ENCODE results near the gene REP15. TPM values are rescaled to one million over a fixed set of nuclear protein-coding genes. Genes with fewer than 3 reads are reported as not detected.

The REP15 gene
- total RNA-seq, 1 experiment from 2014 or later, result 0.26 TPM

DNA sequence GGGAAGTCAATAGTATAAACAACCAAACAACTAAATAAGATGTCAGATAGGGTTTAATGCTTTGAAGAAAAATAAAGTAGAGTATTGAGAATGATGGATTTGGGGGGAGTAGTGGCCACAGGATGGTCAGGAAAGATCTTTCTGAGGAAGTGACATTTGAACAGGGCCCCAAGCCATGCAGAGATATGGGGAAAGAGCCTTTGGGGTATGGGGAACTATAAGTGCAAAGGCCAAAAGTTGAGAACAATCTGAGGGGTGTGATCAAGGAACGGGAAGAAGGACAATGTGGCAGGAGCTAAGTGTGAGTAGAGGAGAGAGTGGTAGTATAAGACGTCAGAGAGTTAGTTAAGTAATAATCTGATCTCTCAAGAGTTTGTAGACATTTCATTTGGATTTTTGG is 15.7 kb downstream of the REP15 start (continued):
- TF ChIP-seq RELA (CRISPR knock-in tag; IDR thresholded peaks at IDR 0.05; ENCODE audit: borderline replicate concordance) (no peak), TP53 (CRISPR knock-in tag; IDR thresholded peaks at IDR 0.05) (no peak), SMAD4 (CRISPR knock-in tag; IDR thresholded peaks at IDR 0.05) (no peak)
- TF ChIP-seq, protein P1, sequence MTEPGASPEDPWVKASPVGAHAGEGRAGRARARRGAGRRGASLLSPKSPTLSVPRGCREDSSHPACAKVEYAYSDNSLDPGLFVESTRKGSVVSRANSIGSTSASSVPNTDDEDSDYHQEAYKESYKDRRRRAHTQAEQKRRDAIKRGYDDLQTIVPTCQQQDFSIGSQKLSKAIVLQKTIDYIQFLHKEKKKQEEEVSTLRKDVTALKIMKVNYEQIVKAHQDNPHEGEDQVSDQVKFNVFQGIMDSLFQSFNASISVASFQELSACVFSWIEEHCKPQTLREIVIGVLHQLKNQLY (CRISPR knock-in tag; IDR thresholded peaks at IDR 0.05), result no peak
- TF ChIP-seq, protein P2, sequence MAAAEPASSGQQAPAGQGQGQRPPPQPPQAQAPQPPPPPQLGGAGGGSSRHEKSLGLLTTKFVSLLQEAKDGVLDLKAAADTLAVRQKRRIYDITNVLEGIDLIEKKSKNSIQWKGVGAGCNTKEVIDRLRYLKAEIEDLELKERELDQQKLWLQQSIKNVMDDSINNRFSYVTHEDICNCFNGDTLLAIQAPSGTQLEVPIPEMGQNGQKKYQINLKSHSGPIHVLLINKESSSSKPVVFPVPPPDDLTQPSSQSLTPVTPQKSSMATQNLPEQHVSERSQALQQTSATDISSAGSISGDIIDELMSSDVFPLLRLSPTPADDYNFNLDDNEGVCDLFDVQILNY (CRISPR knock-in tag; IDR thresholded peaks at IDR 0.05), result no peak
- TF ChIP-seq, protein P3, sequence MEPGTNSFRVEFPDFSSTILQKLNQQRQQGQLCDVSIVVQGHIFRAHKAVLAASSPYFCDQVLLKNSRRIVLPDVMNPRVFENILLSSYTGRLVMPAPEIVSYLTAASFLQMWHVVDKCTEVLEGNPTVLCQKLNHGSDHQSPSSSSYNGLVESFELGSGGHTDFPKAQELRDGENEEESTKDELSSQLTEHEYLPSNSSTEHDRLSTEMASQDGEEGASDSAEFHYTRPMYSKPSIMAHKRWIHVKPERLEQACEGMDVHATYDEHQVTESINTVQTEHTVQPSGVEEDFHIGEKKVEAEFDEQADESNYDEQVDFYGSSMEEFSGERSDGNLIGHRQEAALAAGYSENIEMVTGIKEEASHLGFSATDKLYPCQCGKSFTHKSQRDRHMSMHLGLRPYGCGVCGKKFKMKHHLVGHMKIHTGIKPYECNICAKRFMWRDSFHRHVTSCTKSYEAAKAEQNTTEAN (CRISPR knock-in tag; IDR thresholded peaks at IDR 0.05), result no peak
- TF ChIP-seq, protein P4, sequence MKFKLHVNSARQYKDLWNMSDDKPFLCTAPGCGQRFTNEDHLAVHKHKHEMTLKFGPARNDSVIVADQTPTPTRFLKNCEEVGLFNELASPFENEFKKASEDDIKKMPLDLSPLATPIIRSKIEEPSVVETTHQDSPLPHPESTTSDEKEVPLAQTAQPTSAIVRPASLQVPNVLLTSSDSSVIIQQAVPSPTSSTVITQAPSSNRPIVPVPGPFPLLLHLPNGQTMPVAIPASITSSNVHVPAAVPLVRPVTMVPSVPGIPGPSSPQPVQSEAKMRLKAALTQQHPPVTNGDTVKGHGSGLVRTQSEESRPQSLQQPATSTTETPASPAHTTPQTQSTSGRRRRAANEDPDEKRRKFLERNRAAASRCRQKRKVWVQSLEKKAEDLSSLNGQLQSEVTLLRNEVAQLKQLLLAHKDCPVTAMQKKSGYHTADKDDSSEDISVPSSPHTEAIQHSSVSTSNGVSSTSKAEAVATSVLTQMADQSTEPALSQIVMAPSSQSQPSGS (CRISPR knock-in tag; IDR thresholded peaks at IDR 0.05; ENCODE audit: borderline replicate concordance, low read depth), result no peak
- TF ChIP-seq, protein P5, sequence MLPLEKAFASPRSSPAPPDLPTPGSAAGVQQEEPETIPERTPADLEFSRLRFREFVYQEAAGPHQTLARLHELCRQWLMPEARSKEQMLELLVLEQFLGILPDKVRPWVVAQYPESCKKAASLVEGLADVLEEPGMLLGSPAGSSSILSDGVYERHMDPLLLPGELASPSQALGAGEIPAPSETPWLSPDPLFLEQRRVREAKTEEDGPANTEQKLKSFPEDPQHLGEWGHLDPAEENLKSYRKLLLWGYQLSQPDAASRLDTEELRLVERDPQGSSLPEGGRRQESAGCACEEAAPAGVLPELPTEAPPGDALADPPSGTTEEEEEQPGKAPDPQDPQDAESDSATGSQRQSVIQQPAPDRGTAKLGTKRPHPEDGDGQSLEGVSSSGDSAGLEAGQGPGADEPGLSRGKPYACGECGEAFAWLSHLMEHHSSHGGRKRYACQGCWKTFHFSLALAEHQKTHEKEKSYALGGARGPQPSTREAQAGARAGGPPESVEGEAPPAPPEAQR (CRISPR knock-in tag; IDR thresholded peaks at IDR 0.05), result no peak
- TF ChIP-seq, protein P6, sequence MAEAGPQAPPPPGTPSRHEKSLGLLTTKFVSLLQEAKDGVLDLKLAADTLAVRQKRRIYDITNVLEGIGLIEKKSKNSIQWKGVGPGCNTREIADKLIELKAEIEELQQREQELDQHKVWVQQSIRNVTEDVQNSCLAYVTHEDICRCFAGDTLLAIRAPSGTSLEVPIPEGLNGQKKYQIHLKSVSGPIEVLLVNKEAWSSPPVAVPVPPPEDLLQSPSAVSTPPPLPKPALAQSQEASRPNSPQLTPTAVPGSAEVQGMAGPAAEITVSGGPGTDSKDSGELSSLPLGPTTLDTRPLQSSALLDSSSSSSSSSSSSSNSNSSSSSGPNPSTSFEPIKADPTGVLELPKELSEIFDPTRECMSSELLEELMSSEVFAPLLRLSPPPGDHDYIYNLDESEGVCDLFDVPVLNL (CRISPR knock-in tag; IDR thresholded peaks at IDR 0.05; ENCODE audit: borderline replicate concordance, low read depth), result no peak

DNA sequence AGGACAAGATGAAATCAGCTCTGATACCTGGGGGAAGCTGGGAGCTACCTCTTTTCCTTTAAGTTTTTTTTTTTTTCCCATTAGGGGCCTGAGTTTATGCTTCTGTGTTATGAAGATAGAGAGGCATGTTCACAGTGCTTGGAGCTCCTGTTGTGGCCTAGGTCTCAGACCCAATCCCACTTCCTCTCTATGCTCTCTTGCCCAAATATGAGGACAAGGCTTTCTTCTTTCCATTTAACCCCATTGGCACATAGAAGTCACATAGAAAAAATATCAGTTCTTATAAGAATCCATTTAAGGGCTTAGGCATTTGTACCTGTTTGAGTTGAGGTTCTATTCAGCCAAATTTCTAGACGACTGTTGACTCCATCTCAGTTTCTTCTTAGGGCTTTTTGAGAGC is 27.0 kb downstream of the REP15 start:
- Mint-ChIP-seq H3K4me1 (no peaks in the 10 kb centered on the region), H3K27ac (no peak overlapping the region), H3K36me3 (peaks cover 35% of the 10 kb centered on the region), H3K9me3 (no peaks in the 10 kb centered on the region), H3K4me3 (no peak overlapping the region), H3K27me3 (ENCODE audit: low read depth) (no peaks in the 10 kb centered on the region)
- DNase-seq (ENCODE audit: low spot score), result no peak
- ATAC-seq, result no peak
- ChIA-PET POLR2A (no interaction called here), CTCF (interaction anchor here (0.6 kb wide), 1 partner anchor 182 kb away, joined by 4 read pairs; no protein-coding TSS in a partner anchor)
- TF ChIP-seq MXD4 (CRISPR knock-in tag; IDR thresholded peaks at IDR 0.05; ENCODE audit: borderline replicate concordance) (no peak), IRF2 (CRISPR knock-in tag; IDR thresholded peaks at IDR 0.05; ENCODE audit: borderline replicate concordance, low read depth) (no peak)
- TF ChIP-seq, protein P7, sequence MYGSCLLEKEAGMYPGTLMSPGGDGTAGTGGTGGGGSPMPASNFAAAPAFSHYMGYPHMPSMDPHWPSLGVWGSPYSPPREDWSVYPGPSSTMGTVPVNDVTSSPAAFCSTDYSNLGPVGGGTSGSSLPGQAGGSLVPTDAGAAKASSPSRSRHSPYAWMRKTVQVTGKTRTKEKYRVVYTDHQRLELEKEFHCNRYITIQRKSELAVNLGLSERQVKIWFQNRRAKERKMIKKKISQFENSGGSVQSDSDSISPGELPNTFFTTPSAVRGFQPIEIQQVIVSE (CRISPR knock-in tag; IDR thresholded peaks at IDR 0.05; ENCODE audit: borderline replicate concordance), result no peak
- TF ChIP-seq, protein P8, sequence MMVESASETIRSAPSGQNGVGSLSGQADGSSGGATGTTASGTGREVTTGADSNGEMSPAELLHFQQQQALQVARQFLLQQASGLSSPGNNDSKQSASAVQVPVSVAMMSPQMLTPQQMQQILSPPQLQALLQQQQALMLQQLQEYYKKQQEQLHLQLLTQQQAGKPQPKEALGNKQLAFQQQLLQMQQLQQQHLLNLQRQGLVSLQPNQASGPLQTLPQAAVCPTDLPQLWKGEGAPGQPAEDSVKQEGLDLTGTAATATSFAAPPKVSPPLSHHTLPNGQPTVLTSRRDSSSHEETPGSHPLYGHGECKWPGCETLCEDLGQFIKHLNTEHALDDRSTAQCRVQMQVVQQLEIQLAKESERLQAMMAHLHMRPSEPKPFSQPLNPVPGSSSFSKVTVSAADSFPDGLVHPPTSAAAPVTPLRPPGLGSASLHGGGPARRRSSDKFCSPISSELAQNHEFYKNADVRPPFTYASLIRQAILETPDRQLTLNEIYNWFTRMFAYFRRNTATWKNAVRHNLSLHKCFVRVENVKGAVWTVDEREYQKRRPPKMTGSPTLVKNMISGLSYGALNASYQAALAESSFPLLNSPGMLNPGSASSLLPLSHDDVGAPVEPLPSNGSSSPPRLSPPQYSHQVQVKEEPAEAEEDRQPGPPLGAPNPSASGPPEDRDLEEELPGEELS (CRISPR knock-in tag; IDR thresholded peaks at IDR 0.05), result no peak
- TF ChIP-seq, protein P9, sequence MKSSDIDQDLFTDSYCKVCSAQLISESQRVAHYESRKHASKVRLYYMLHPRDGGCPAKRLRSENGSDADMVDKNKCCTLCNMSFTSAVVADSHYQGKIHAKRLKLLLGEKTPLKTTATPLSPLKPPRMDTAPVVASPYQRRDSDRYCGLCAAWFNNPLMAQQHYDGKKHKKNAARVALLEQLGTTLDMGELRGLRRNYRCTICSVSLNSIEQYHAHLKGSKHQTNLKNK (CRISPR knock-in tag; IDR thresholded peaks at IDR 0.05), result no peak

Data from WTC11 (cell line).